Esophagus muscularis mucosa (tissue), 4 donors: ENCODE data around the gene SNX9.

Source experiments
- CTCF ChIP-seq, 3 experiments: fragments of 200-600 bp in 2 of 3; fragments of 450-650 bp in 1 of 3; sonication (generic) in 2 of 3; IDR thresholded peaks; one replicate each; pipeline ENCODE4 v1.5.1; 2017 to 2019; ENCODE audit warnings: antibody characterized with exemption in 3 of 3, mild to moderate bottlenecking in 2 of 3, moderate library complexity in 1 of 3
- EP300 ChIP-seq: sonication (generic); formaldehyde crosslinking; IDR thresholded peaks from one replicate; pipeline ENCODE4 v1.6.1; 2017; ENCODE audit warnings: antibody characterized with exemption
- POLR2A ChIP-seq: fragments of 450-650 bp; IDR thresholded peaks from one replicate; pipeline ENCODE4 v1.6.1; 2017; ENCODE audit warnings: antibody characterized with exemption, moderate library complexity, mild to moderate bottlenecking, low read depth
- POLR2AphosphoS5 ChIP-seq, 2 donors: sonication (generic); formaldehyde crosslinking; IDR thresholded peaks; one replicate each; pipeline ENCODE4 v1.6.1; 2017; ENCODE audit warnings: antibody characterized with exemption in 2 of 2

- no peak for TF ChIP-seq POLR2A
- TF ChIP-seq CTCF (IDR thresholded peaks at IDR 0.05) = no peak
- TF ChIP-seq POLR2AphosphoS5 (IDR thresholded peaks at IDR 0.05) = no peak
- TF ChIP-seq EP300 = no peak
Measured at GRCh38 chr6:157868835-157869234, 45.8 kb downstream of the SNX9 start.
